WTC11 (cell line): Measurements from ENCODE around the gene KIAA1755. TPM values are rescaled to one million over a fixed set of nuclear protein-coding genes. Genes with fewer than 3 reads are reported as not detected.

Experiments used
- ATAC-seq: fragments of 200-7000 bp; cut with Tn5 transposase; 2 replicates; pipeline ENCODE4 v1.10.0; 2021; ENCODE audit warnings: mild to moderate bottlenecking, moderate library complexity
- CTCF ChIA-PET: fragments of 300-600 bp; sonication (Branson Sonifier 250); formaldehyde crosslinking; loops from one replicate; lab custom pipeline; 2021; ENCODE audit warnings: antibody characterized with exemption; lab: Charles Lee
- POLR2A ChIA-PET: fragments of 350-600 bp; sonication (Branson Sonifier 250); formaldehyde crosslinking; loops from one replicate; lab custom pipeline; 2021; ENCODE audit warnings: antibody characterized with exemption; lab: Charles Lee
- DNase-seq: peaks from one replicate; pipeline ENCODE4 v3.0.0; 2021; ENCODE audit warnings: low spot score
- H3K27ac Mint-ChIP-seq: 2 replicates; pipeline ENCODE4 v1.8.0; 2021; ENCODE audit warnings: mixed read lengths
- H3K27me3 Mint-ChIP-seq: 2 replicates; pipeline ENCODE4 v1.8.0; 2021; ENCODE audit warnings: low read depth, mild to moderate bottlenecking, moderate library complexity, mixed read lengths
- H3K36me3 Mint-ChIP-seq: 2 replicates; pipeline ENCODE4 v1.8.0; 2021; ENCODE audit warnings: mixed read lengths
- H3K4me1 Mint-ChIP-seq: 2 replicates; pipeline ENCODE4 v1.8.0; 2022; ENCODE audit warnings: mixed read lengths
- H3K4me3 Mint-ChIP-seq: 2 replicates; pipeline ENCODE4 v1.8.0; 2021; ENCODE audit warnings: mild to moderate bottlenecking, moderate library complexity, mixed read lengths
- H3K9me3 Mint-ChIP-seq: 2 replicates; pipeline ENCODE4 v1.8.0; 2021; ENCODE audit warnings: mixed read lengths
- CBFB ChIP-seq: sonication (generic); formaldehyde crosslinking; IDR thresholded peaks from 2 replicates; pipeline ENCODE4 v1.8.1; 2022; ENCODE audit warnings: mild to moderate bottlenecking, low read depth, missing genetic modification reagents
- GRHL2 ChIP-seq: fragments of 250-450 bp; sonication (Bioruptor Pico); IDR thresholded peaks from 2 replicates; pipeline ENCODE4 v1.8.0; 2022; ENCODE audit warnings: mild to moderate bottlenecking, moderate library complexity; ENCODE audit not compliant: insufficient replicate concordance, severe bottlenecking
- MLX ChIP-seq: sonication (generic); formaldehyde crosslinking; IDR thresholded peaks from 2 replicates; pipeline ENCODE4 v1.8.1; 2023; ENCODE audit warnings: mild to moderate bottlenecking, missing genetic modification reagents, moderate library complexity
- NR3C1 ChIP-seq: sonication (generic); formaldehyde crosslinking; conservative IDR thresholded peaks from 2 replicates; pipeline ENCODE4 v1.8.1; 2023; ENCODE audit warnings: low read depth, mild to moderate bottlenecking, missing genetic modification reagents
- RELA ChIP-seq: sonication (generic); formaldehyde crosslinking; IDR thresholded peaks from 2 replicates; pipeline ENCODE4 v1.8.1; 2022; ENCODE audit warnings: missing genetic modification reagents, mild to moderate bottlenecking, borderline replicate concordance
- TEAD1 ChIP-seq: sonication (generic); formaldehyde crosslinking; IDR thresholded peaks from 2 replicates; pipeline ENCODE4 v1.8.0; 2022; ENCODE audit warnings: mild to moderate bottlenecking, missing genetic modification reagents
- ZNF219 ChIP-seq: sonication (generic); formaldehyde crosslinking; IDR thresholded peaks from 2 replicates; pipeline ENCODE4 v1.8.0; 2023; ENCODE audit warnings: missing genetic modification reagents, mild to moderate bottlenecking, borderline replicate concordance
- ZNF263 ChIP-seq: sonication (generic); formaldehyde crosslinking; IDR thresholded peaks from 2 replicates; pipeline ENCODE4 v1.8.1; 2022; ENCODE audit warnings: low read depth, mild to moderate bottlenecking, moderate library complexity, missing genetic modification reagents
- ZNF396 ChIP-seq: fragments of 250-450 bp; sonication (Bioruptor Pico); IDR thresholded peaks from 2 replicates; pipeline ENCODE4 v1.8.0; 2021; ENCODE audit warnings: mild to moderate bottlenecking, moderate library complexity, borderline replicate concordance
- total RNA-seq: library from RNA; stranded (reverse); gene quantifications from 3 replicates; pipeline ENCODE4 v1.2.3, GENCODE V29; 2021
- TF ChIP-seq, protein P1 (sequence below): fragments of 200-600 bp; IDR thresholded peaks from 2 replicates; pipeline ENCODE4 v1.8.0; 2022; ENCODE audit warnings: antibody characterized with exemption
- TF ChIP-seq, protein P2 (sequence below): sonication (generic); formaldehyde crosslinking; IDR thresholded peaks from 2 replicates; pipeline ENCODE4 v1.8.1; 2023; ENCODE audit warnings: mild to moderate bottlenecking, moderate library complexity, missing genetic modification reagents
- TF ChIP-seq, protein P3 (sequence below): fragments of 250-450 bp; sonication (Bioruptor Pico); IDR thresholded peaks from 2 replicates; pipeline ENCODE4 v1.9.0; 2021; ENCODE audit warnings: mild to moderate bottlenecking, borderline replicate concordance
- TF ChIP-seq, protein P4 (sequence below): sonication (generic); formaldehyde crosslinking; IDR thresholded peaks from 2 replicates; pipeline ENCODE4 v1.8.0; 2022; ENCODE audit warnings: missing genetic modification reagents
- TF ChIP-seq, protein P5 (sequence below): sonication (generic); formaldehyde crosslinking; IDR thresholded peaks from 2 replicates; pipeline ENCODE4 v1.8.1; 2022; ENCODE audit warnings: mild to moderate bottlenecking, moderate library complexity, missing genetic modification reagents
- TF ChIP-seq, protein P6 (sequence below): sonication (generic); formaldehyde crosslinking; IDR thresholded peaks from 2 replicates; pipeline ENCODE4 v1.8.1; 2022; ENCODE audit warnings: low read depth, missing genetic modification reagents, borderline replicate concordance
- TF ChIP-seq, protein P7 (sequence below): sonication (generic); formaldehyde crosslinking; IDR thresholded peaks from 2 replicates; pipeline ENCODE4 v1.8.0; 2022; ENCODE audit warnings: mild to moderate bottlenecking, missing genetic modification reagents

Gene KIAA1755
- total RNA-seq, 1 experiment from 2014 or later, result 0.50 TPM

DNA sequence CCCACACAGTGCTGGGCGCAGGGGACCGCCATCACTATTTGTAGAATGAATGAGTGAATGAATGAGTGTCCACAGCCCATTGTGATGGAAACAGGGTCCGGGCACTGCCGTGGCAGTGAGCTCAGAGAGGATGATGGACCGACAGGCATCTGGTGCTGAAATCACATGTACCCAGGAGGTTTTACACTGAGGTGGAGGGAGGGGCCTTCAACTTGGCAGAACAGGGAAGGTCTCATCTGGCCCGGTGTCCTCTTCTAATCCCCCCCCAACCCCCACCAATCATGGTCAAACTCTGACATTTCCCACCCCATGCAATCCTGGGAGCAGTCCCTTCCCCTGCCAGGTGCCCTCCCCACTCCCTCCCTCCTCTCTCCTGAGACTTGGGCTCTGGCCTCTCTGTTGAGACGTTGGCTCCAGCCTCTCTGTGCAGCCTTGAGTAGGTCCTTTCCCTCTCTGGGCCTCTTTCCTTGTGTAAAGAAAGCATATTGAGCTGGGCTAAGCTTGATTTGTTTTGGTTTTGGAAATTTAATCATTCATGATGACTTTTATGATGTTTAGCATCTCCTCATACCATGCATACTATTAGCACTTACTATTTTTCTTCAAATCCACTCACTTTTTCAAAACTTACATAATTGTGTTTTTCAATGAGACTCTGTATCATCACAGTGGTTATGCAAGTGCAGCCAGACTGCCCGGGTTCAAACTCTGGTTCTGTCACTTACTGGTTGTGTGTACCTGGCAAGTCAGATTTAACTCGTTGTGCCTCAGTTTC lies 10.8 kb downstream of the KIAA1755 start:
- no peak overlapping the region for H3K4me3 Mint-ChIP-seq

DNA sequence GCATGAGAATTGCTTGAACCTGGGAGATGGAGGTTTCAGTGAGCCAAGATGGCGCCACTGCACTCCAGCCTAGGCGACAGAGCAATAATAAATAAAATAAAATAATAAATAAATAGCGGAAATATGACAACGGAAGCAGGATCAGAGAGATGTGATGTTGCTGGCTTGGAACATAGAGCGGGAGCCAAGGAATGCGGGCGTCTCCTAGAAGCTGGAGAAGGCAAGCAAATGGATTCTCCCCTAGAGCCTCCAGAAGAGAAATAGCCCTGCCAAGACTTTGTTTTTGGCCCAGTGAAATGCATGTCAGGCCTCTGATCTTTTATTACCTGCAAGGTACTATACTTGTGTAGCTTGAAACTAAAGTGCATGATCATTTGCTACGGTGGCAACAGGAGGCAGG lies 12.4 kb downstream of the KIAA1755 start:
- peaks cover 10% of the 10 kb centered on the region for H3K27me3 Mint-ChIP-seq
- ATAC-seq, result no peak
- H3K27ac Mint-ChIP-seq, result no peak overlapping the region
- H3K9me3 Mint-ChIP-seq, result peaks cover 31% of the 10 kb centered on the region
- TF ChIP-seq, protein P1, sequence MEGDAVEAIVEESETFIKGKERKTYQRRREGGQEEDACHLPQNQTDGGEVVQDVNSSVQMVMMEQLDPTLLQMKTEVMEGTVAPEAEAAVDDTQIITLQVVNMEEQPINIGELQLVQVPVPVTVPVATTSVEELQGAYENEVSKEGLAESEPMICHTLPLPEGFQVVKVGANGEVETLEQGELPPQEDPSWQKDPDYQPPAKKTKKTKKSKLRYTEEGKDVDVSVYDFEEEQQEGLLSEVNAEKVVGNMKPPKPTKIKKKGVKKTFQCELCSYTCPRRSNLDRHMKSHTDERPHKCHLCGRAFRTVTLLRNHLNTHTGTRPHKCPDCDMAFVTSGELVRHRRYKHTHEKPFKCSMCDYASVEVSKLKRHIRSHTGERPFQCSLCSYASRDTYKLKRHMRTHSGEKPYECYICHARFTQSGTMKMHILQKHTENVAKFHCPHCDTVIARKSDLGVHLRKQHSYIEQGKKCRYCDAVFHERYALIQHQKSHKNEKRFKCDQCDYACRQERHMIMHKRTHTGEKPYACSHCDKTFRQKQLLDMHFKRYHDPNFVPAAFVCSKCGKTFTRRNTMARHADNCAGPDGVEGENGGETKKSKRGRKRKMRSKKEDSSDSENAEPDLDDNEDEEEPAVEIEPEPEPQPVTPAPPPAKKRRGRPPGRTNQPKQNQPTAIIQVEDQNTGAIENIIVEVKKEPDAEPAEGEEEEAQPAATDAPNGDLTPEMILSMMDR, result no peak
- TF ChIP-seq, protein P2, sequence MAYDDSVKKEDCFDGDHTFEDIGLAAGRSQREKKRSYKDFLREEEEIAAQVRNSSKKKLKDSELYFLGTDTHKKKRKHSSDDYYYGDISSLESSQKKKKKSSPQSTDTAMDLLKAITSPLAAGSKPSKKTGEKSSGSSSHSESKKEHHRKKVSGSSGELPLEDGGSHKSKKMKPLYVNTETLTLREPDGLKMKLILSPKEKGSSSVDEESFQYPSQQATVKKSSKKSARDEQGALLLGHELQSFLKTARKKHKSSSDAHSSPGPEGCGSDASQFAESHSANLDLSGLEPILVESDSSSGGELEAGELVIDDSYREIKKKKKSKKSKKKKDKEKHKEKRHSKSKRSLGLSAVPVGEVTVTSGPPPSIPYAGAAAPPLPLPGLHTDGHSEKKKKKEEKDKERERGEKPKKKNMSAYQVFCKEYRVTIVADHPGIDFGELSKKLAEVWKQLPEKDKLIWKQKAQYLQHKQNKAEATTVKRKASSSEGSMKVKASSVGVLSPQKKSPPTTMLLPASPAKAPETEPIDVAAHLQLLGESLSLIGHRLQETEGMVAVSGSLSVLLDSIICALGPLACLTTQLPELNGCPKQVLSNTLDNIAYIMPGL (CRISPR knock-in tag), result no peak
- TF ChIP-seq, protein P3, sequence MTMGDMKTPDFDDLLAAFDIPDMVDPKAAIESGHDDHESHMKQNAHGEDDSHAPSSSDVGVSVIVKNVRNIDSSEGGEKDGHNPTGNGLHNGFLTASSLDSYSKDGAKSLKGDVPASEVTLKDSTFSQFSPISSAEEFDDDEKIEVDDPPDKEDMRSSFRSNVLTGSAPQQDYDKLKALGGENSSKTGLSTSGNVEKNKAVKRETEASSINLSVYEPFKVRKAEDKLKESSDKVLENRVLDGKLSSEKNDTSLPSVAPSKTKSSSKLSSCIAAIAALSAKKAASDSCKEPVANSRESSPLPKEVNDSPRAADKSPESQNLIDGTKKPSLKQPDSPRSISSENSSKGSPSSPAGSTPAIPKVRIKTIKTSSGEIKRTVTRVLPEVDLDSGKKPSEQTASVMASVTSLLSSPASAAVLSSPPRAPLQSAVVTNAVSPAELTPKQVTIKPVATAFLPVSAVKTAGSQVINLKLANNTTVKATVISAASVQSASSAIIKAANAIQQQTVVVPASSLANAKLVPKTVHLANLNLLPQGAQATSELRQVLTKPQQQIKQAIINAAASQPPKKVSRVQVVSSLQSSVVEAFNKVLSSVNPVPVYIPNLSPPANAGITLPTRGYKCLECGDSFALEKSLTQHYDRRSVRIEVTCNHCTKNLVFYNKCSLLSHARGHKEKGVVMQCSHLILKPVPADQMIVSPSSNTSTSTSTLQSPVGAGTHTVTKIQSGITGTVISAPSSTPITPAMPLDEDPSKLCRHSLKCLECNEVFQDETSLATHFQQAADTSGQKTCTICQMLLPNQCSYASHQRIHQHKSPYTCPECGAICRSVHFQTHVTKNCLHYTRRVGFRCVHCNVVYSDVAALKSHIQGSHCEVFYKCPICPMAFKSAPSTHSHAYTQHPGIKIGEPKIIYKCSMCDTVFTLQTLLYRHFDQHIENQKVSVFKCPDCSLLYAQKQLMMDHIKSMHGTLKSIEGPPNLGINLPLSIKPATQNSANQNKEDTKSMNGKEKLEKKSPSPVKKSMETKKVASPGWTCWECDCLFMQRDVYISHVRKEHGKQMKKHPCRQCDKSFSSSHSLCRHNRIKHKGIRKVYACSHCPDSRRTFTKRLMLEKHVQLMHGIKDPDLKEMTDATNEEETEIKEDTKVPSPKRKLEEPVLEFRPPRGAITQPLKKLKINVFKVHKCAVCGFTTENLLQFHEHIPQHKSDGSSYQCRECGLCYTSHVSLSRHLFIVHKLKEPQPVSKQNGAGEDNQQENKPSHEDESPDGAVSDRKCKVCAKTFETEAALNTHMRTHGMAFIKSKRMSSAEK, result no peak
- TF ChIP-seq TEAD1 (CRISPR knock-in tag) (no peak), MLX (CRISPR knock-in tag) (no peak), CBFB (CRISPR knock-in tag) (no peak), GRHL2 (CRISPR knock-in tag) (no peak), RELA (CRISPR knock-in tag) (no peak)
- TF ChIP-seq, protein P4, sequence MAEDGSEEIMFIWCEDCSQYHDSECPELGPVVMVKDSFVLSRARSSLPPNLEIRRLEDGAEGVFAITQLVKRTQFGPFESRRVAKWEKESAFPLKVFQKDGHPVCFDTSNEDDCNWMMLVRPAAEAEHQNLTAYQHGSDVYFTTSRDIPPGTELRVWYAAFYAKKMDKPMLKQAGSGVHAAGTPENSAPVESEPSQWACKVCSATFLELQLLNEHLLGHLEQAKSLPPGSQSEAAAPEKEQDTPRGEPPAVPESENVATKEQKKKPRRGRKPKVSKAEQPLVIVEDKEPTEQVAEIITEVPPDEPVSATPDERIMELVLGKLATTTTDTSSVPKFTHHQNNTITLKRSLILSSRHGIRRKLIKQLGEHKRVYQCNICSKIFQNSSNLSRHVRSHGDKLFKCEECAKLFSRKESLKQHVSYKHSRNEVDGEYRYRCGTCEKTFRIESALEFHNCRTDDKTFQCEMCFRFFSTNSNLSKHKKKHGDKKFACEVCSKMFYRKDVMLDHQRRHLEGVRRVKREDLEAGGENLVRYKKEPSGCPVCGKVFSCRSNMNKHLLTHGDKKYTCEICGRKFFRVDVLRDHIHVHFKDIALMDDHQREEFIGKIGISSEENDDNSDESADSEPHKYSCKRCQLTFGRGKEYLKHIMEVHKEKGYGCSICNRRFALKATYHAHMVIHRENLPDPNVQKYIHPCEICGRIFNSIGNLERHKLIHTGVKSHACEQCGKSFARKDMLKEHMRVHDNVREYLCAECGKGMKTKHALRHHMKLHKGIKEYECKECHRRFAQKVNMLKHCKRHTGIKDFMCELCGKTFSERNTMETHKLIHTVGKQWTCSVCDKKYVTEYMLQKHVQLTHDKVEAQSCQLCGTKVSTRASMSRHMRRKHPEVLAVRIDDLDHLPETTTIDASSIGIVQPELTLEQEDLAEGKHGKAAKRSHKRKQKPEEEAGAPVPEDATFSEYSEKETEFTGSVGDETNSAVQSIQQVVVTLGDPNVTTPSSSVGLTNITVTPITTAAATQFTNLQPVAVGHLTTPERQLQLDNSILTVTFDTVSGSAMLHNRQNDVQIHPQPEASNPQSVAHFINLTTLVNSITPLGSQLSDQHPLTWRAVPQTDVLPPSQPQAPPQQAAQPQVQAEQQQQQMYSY (CRISPR knock-in tag), result no peak
- TF ChIP-seq, protein P5, sequence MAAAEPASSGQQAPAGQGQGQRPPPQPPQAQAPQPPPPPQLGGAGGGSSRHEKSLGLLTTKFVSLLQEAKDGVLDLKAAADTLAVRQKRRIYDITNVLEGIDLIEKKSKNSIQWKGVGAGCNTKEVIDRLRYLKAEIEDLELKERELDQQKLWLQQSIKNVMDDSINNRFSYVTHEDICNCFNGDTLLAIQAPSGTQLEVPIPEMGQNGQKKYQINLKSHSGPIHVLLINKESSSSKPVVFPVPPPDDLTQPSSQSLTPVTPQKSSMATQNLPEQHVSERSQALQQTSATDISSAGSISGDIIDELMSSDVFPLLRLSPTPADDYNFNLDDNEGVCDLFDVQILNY (CRISPR knock-in tag), result no peak
- TF ChIP-seq, protein P6, sequence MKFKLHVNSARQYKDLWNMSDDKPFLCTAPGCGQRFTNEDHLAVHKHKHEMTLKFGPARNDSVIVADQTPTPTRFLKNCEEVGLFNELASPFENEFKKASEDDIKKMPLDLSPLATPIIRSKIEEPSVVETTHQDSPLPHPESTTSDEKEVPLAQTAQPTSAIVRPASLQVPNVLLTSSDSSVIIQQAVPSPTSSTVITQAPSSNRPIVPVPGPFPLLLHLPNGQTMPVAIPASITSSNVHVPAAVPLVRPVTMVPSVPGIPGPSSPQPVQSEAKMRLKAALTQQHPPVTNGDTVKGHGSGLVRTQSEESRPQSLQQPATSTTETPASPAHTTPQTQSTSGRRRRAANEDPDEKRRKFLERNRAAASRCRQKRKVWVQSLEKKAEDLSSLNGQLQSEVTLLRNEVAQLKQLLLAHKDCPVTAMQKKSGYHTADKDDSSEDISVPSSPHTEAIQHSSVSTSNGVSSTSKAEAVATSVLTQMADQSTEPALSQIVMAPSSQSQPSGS (CRISPR knock-in tag), result no peak
- H3K4me3 Mint-ChIP-seq, result no peak overlapping the region
- CTCF ChIA-PET, result no interaction called here
- peaks cover 15% of the 10 kb centered on the region for H3K36me3 Mint-ChIP-seq
- H3K4me1 Mint-ChIP-seq, result peaks cover 22% of the 10 kb centered on the region
- POLR2A ChIA-PET, result no interaction called here
- no peak for DNase-seq

More for the DNA sequence above, 10.8 kb downstream of the KIAA1755 start:
- Mint-ChIP-seq H3K4me1 (peaks cover 26% of the 10 kb centered on the region), H3K27ac (no peak overlapping the region), H3K9me3 (peaks cover 17% of the 10 kb centered on the region), H3K27me3 (peaks cover 6% of the 10 kb centered on the region), H3K36me3 (peaks cover 4% of the 10 kb centered on the region)
- ChIA-PET CTCF (no interaction called here), POLR2A (no interaction called here)
- TF ChIP-seq ZNF263 (CRISPR knock-in tag), result no peak
- TF ChIP-seq, protein P7, sequence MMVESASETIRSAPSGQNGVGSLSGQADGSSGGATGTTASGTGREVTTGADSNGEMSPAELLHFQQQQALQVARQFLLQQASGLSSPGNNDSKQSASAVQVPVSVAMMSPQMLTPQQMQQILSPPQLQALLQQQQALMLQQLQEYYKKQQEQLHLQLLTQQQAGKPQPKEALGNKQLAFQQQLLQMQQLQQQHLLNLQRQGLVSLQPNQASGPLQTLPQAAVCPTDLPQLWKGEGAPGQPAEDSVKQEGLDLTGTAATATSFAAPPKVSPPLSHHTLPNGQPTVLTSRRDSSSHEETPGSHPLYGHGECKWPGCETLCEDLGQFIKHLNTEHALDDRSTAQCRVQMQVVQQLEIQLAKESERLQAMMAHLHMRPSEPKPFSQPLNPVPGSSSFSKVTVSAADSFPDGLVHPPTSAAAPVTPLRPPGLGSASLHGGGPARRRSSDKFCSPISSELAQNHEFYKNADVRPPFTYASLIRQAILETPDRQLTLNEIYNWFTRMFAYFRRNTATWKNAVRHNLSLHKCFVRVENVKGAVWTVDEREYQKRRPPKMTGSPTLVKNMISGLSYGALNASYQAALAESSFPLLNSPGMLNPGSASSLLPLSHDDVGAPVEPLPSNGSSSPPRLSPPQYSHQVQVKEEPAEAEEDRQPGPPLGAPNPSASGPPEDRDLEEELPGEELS (CRISPR knock-in tag), result no peak
- no peak for TF ChIP-seq NR3C1
- TF ChIP-seq ZNF396, result no peak
- TF ChIP-seq ZNF219 (CRISPR knock-in tag), result no peak
- ATAC-seq (no peak), DNase-seq (no peak)
